RWPE1 (cell line): ENCODE results near the gene DYDC2.
A peak's percentile ranks its signal among the peaks of the same experiment; 100 is the strongest.

Experiments used
- CTCF ChIA-PET: fragments of 350-600 bp; sonication (Branson Sonifier 250); formaldehyde crosslinking; extraction: SDS; loops from one replicate; lab custom pipeline; 2021; lab: Yijun Ruan, JAX
- POLR2A ChIA-PET: fragments of 400-600 bp; formaldehyde crosslinking; extraction: SDS; loops from one replicate; lab custom pipeline; 2020; ENCODE audit warnings: antibody characterized with exemption; ENCODE audit not compliant: low non-redundant PET; lab: Yijun Ruan, JAX
- DNase-seq: peaks from one replicate; pipeline ENCODE4 v3.0.0; 2012; ENCODE audit warnings: low spot score
- H3K27ac ChIP-seq: fragments of 450-650 bp; 2 replicates; pipeline ENCODE4 v1.5.1; 2017
- TF ChIP-seq, protein P1 (sequence below): fragments of 450-650 bp; conservative IDR thresholded peaks from 2 replicates; pipeline ENCODE4 v1.5.1; 2017; ENCODE audit warnings: low read depth, mild to moderate bottlenecking

Gene DYDC2

DNA sequence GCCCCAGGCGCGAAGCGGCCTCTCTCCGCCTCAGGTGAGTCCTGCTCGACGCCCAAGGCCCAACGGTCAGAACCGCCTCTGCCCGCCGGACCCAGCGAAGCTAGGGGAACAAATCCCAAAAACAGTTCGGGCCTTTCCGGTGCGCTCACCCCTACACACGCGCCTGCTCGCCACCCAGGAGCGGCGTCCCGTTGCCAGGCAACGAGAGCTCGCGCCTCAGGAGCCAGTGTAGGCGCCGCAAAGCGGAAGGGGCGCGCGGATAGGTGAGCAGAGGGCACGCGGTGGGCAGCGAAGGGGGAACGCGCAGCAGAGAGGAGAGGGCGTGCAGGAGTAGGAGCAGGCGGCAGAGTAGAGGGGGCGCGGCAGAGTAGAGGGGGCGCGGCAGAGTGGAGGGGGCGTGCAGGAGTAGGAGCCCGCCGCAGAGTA is at the start of gene DYDC2, which contains the start of gene DYDC1:
DYDC2 (plus strand) TSS at position 219 of the 426 bp plus-strand sequence. CDS start 5,663 bp downstream, outside the sequence.
DYDC1 (minus strand) TSS at position 193 of the 426 bp plus-strand sequence. CDS start 4,154 bp downstream, outside the sequence.
- ChIA-PET CTCF (interaction anchor here (0.6 kb wide), 1 partner anchor 209 kb away, joined by 3 read pairs; no protein-coding TSS in a partner anchor), POLR2A (no interaction called here)
- TF ChIP-seq, protein P1, sequence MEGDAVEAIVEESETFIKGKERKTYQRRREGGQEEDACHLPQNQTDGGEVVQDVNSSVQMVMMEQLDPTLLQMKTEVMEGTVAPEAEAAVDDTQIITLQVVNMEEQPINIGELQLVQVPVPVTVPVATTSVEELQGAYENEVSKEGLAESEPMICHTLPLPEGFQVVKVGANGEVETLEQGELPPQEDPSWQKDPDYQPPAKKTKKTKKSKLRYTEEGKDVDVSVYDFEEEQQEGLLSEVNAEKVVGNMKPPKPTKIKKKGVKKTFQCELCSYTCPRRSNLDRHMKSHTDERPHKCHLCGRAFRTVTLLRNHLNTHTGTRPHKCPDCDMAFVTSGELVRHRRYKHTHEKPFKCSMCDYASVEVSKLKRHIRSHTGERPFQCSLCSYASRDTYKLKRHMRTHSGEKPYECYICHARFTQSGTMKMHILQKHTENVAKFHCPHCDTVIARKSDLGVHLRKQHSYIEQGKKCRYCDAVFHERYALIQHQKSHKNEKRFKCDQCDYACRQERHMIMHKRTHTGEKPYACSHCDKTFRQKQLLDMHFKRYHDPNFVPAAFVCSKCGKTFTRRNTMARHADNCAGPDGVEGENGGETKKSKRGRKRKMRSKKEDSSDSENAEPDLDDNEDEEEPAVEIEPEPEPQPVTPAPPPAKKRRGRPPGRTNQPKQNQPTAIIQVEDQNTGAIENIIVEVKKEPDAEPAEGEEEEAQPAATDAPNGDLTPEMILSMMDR: no peak
- DNase-seq: peak; percentile 8
- no peak within 1 kb of the TSS for H3K27ac ChIP-seq

DNA sequence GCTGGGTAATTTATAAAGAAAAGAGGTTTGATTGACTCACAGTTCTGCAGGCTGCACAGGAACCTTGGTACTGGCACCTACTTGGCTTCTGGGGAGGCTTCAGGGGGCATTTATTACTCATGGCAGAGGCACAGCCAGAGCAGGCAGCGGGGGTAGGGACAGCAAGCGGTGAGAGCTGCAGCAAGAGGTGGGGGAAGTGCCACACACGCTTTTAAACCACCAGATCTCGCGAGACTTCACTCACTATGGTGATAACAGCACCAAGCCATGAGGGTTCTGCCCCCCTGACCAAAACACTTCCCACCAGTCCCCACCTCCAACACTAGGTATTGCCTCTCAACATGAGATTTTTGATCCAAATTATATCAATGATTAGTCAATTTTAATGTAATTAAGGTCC is 43.1 kb upstream of the DYDC2 start:
- ChIA-PET POLR2A (no interaction called here), CTCF (interaction anchor here (0.6 kb wide), 1 partner anchor 25 kb away, joined by 3 read pairs; no protein-coding TSS in a partner anchor)
- TF ChIP-seq, protein P1: no peak
- H3K27ac ChIP-seq: no peak overlapping the region
- DNase-seq: no peak

DNA sequence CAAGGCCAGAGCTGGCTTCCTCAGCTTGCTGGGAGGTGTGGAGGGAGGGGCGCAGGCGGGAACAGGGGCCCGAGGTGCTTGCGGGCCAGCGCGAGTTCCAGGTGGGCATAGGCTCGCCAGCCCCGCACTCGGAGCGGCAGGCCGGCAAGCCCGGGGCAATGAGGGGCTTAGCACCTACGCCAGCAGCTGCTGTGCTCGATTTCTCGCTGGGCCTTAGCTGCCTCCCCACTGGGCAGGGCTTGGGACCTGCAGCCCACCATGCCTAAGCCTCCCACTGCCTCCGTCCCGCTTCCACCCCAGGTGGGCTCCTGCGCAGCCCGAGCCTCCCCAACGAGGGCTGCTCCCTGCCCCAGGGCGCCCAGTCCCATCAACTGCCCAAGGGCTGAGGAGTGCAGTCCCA is 41.2 kb upstream of the DYDC2 start:
- CTCF ChIA-PET: interaction anchor here (0.6 kb wide), 1 partner anchor 138 kb away, joined by 3 read pairs; no protein-coding TSS in a partner anchor

GRCh38 chr10:80318742-80319141 is 37.8 kb upstream of the DYDC2 start:
- CTCF ChIA-PET: no interaction called here
- TF ChIP-seq, protein P1: no peak
- POLR2A ChIA-PET: no interaction called here
- H3K27ac ChIP-seq: no peak overlapping the region
- no peak for DNase-seq

More for the DNA sequence above, 41.2 kb upstream of the DYDC2 start:
- TF ChIP-seq, protein P1: no peak
- POLR2A ChIA-PET: no interaction called here
- no peak overlapping the region for H3K27ac ChIP-seq
- no peak for DNase-seq

GRCh38 chr10:80319318-80319717 is 37.3 kb upstream of the DYDC2 start:
- DNase-seq: no peak
- ChIA-PET POLR2A (no interaction called here), CTCF (no interaction called here)
- no peak overlapping the region for H3K27ac ChIP-seq
- TF ChIP-seq, protein P1: no peak

DNA sequence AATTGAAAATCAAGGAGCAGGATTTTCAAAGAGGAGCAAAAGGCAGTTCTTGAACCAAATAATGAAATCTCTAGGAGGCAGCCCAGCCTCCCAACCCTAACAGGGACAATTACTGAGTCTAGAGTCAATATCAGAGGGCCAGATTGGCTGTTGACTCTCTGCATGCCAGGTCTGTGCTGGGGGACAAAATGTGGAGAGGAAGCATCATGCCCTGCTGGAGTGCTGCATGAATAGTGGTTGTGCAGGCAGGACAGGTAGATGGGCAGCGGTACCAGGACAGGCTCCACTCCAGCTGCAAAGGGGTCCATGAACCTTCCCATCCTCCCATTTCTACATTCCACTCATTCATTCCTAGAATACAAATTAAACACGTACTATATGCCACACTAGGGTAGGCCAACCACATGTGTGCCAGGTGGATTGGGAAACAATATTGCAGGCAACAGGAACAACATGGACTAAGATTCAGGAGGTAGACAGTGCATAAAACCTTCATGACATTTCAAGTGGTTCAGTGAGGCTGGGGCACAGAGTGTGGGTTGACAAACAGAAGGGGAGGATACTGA is 36.8 kb upstream of the DYDC2 start:
- no peak for DNase-seq
- ChIA-PET CTCF (no interaction called here), POLR2A (no interaction called here)
- TF ChIP-seq, protein P1: no peak
- H3K27ac ChIP-seq: no peak overlapping the region
